Stimulated activated CD4-positive, alpha-beta T cell treated with anti-CD3 and anti-CD28 coated beads, Interleukin-1b, Interleukin-23, amount 100 ng/mL, for 24 hours (primary cell): Measurements from ENCODE around the gene MRPL43.

ENCODE experiments used
- DNase-seq, 4 experiments: peaks; one replicate each; pipeline ENCODE4 v3.0.0-alpha.2; 2020; ENCODE audit warnings: low read depth in 4 of 4, low spot score in 1 of 4

The MRPL43 gene

GRCh38 chr10:100969187-100970075 is 17.9 kb downstream of the MRPL43 start, which contains the start of gene SEMA4G:
Gene SEMA4G (plus strand): TSS chr10:100969504. CDS start chr10:100972913, 3,409 bp downstream.
- DNase-seq = peak in 2 of 4 experiments; percentile 26 to 28

GRCh38 chr10:100968863-100969186 is 18.5 kb downstream of the MRPL43 start:
- no peak for DNase-seq

GRCh38 chr10:100968062-100968736 is 19.1 kb downstream of the MRPL43 start:
- no peak for DNase-seq

GRCh38 chr10:100967332-100967731 is 20.0 kb downstream of the MRPL43 start:
- DNase-seq = no peak

- DNase-seq = no peak
Observed at GRCh38 chr10:100966887-100967286, 20.4 kb downstream of the MRPL43 start.

- no peak for DNase-seq
Observed at GRCh38 chr10:100965820-100966219, 21.5 kb downstream of the MRPL43 start.

GRCh38 chr10:100963826-100964225 is 23.5 kb downstream of the MRPL43 start:
- no peak for DNase-seq

GRCh38 chr10:100962351-100963080 is 24.8 kb downstream of the MRPL43 start:
- no peak for DNase-seq

GRCh38 chr10:100960251-100960650 is 27.0 kb downstream of the MRPL43 start:
- DNase-seq = no peak

- no peak for DNase-seq
Observed at GRCh38 chr10:100948916-100949315, 38.4 kb downstream of the MRPL43 start.

- no peak for DNase-seq
Observed at GRCh38 chr10:100945754-100946153, 41.5 kb downstream of the MRPL43 start.

GRCh38 chr10:100943508-100943907 is 43.8 kb downstream of the MRPL43 start:
- no peak for DNase-seq

- no peak for DNase-seq
Observed at GRCh38 chr10:100942229-100942628, 45.1 kb downstream of the MRPL43 start.

GRCh38 chr10:100939763-100940344 is 47.4 kb downstream of the MRPL43 start:
- DNase-seq = no peak
